ENCODE results near the gene AUH. TPM values are rescaled to one million over a fixed set of nuclear protein-coding genes. Genes with fewer than 3 reads are reported as not detected.

Gene AUH
- total RNA-seq, 1 experiment from 2014 or later: 29.0 TPM

- ChIA-PET CTCF (no interaction called here), POLR2A (no interaction called here), RAD21 (ENCODE audit: low non-redundant PET in 1 of 2, low total read pairs in 2 of 2, uncharacterized antibody in 2 of 2, unreplicated experiment in 2 of 2) (no interaction called here)
- no peak overlapping the region for H3K4me3 ChIP-seq (replicated peaks in 1 of 2; ENCODE audit: low read depth in 1 of 2, low read length in 2 of 2)
- no TSS peak for BruUV-seq (replicated peaks)
- H2AFZ ChIP-seq (ENCODE audit: low read depth, low read length, poor library complexity, severe bottlenecking): no peak overlapping the region
- ATAC-seq (no peak), DNase-seq (ENCODE audit: low read depth, low spot score) (no peak)
- H3K9me2 ChIP-seq (ENCODE audit: insufficient read depth): no peaks in the 10 kb centered on the region
- no peaks in the 10 kb centered on the region for H4K20me1 ChIP-seq (ENCODE audit: insufficient read depth)
- no peak overlapping the region for H3K9ac ChIP-seq (ENCODE audit: low read length)
- H3K36me3 ChIP-seq (ENCODE audit: control insufficient read depth in 1 of 2, insufficient read depth in 2 of 2, low read length in 2 of 2): no peaks in the 10 kb centered on the region
- H3K4me2 ChIP-seq (ENCODE audit: low read length): no peak overlapping the region
- H3K4me1 ChIP-seq (ENCODE audit: control insufficient read depth in 1 of 2, insufficient read depth in 2 of 2, low read length in 2 of 2): no peaks in the 10 kb centered on the region
- intact Hi-C loops (cut with micrococcal nuclease): no loop called here
- H3K27ac ChIP-seq (ENCODE audit: low read depth, low read length): no peak overlapping the region
- H3K79me2 ChIP-seq (ENCODE audit: insufficient read depth, low read length): no peaks in the 10 kb centered on the region
- no peaks in the 10 kb centered on the region for H3K27me3 ChIP-seq (ENCODE audit: insufficient read depth, low read length)
- no peak for TF ChIP-seq YY1 (IDR thresholded peaks at IDR 0.05; ENCODE audit: extremely low read depth, insufficient replicate concordance, low read depth, low read length)
- TF ChIP-seq CBX3 (IDR thresholded peaks at IDR 0.05; ENCODE audit: low read depth): no peak
- TF ChIP-seq ELF1 (IDR thresholded peaks at IDR 0.05; ENCODE audit: borderline replicate concordance, low read depth): no peak
- TF ChIP-seq SP1 (IDR thresholded peaks at IDR 0.05; ENCODE audit: low read depth): no peak
- TF ChIP-seq ZNF274 (IDR thresholded peaks at IDR 0.05; ENCODE audit: low read depth, low read length): no peak
- no peak for TF ChIP-seq FOSL1 (IDR thresholded peaks at IDR 0.05; ENCODE audit: low read depth)
- TF ChIP-seq POLR2AphosphoS5 (IDR thresholded peaks at IDR 0.05; ENCODE audit: low read depth, low read length): no peak
- TF ChIP-seq JUND (IDR thresholded peaks at IDR 0.05): no peak
- TF ChIP-seq MAX (IDR thresholded peaks at IDR 0.05): no peak
- no peak for TF ChIP-seq ATF3 (IDR thresholded peaks at IDR 0.05)
- no peak for TF ChIP-seq RAD21 (IDR thresholded peaks at IDR 0.05; ENCODE audit: low read depth)
- no peaks in the 10 kb centered on the region for H3K9me3 ChIP-seq (ENCODE audit: control insufficient read depth in 1 of 2, insufficient read depth in 1 of 2, low read depth in 1 of 2, low read length in 2 of 2)
Observed at GRCh38 chr9:91219557-91219956, 142.2 kb downstream of the AUH start.

- H3K9me2 ChIP-seq (ENCODE audit: insufficient read depth): no peaks in the 10 kb centered on the region
- H3K4me2 ChIP-seq (ENCODE audit: low read length): no peak overlapping the region
- H3K27me3 ChIP-seq (ENCODE audit: insufficient read depth, low read length): no peaks in the 10 kb centered on the region
- no peak overlapping the region for H3K4me3 ChIP-seq (replicated peaks in 1 of 2; ENCODE audit: low read depth in 1 of 2, low read length in 2 of 2)
- no peaks in the 10 kb centered on the region for H3K36me3 ChIP-seq (ENCODE audit: control insufficient read depth in 1 of 2, insufficient read depth in 2 of 2, low read length in 2 of 2)
- ATAC-seq (no peak), DNase-seq (ENCODE audit: low read depth, low spot score) (no peak)
- no peaks in the 10 kb centered on the region for H4K20me1 ChIP-seq (ENCODE audit: insufficient read depth)
- RAD21 ChIA-PET (ENCODE audit: low non-redundant PET in 1 of 2, low total read pairs in 2 of 2, uncharacterized antibody in 2 of 2, unreplicated experiment in 2 of 2): no interaction called here
- POLR2A ChIA-PET: no interaction called here
- no peak overlapping the region for H3K27ac ChIP-seq (ENCODE audit: low read depth, low read length)
- H3K9ac ChIP-seq (ENCODE audit: low read length): no peak overlapping the region
- no TSS peak for BruUV-seq (replicated peaks)
- no peak overlapping the region for H2AFZ ChIP-seq (ENCODE audit: low read depth, low read length, poor library complexity, severe bottlenecking)
- CTCF ChIA-PET: no interaction called here
- H3K4me1 ChIP-seq (ENCODE audit: control insufficient read depth in 1 of 2, insufficient read depth in 2 of 2, low read length in 2 of 2): peaks cover 2 to 6% of the 10 kb centered on the region in 2 experiments; a peak in 2 of 4 replicates
- intact Hi-C loops (cut with micrococcal nuclease): no loop called here
- no peaks in the 10 kb centered on the region for H3K79me2 ChIP-seq (ENCODE audit: insufficient read depth, low read length)
- no peaks in the 10 kb centered on the region for H3K9me3 ChIP-seq (ENCODE audit: control insufficient read depth in 1 of 2, insufficient read depth in 1 of 2, low read depth in 1 of 2, low read length in 2 of 2)
- TF ChIP-seq ZFX (IDR thresholded peaks at IDR 0.05) (no peak), REST (IDR thresholded peaks at IDR 0.05; ENCODE audit: low read depth) (no peak), ZBTB33 (IDR thresholded peaks at IDR 0.05; ENCODE audit: extremely low read depth, insufficient replicate concordance, low read length) (no peak), RAD21 (IDR thresholded peaks at IDR 0.05; ENCODE audit: low read depth) (no peak), CBX3 (IDR thresholded peaks at IDR 0.05; ENCODE audit: low read depth) (no peak), MAX (IDR thresholded peaks at IDR 0.05) (no peak), FOSL1 (IDR thresholded peaks at IDR 0.05; ENCODE audit: low read depth) (no peak), YY1 (IDR thresholded peaks at IDR 0.05; ENCODE audit: extremely low read depth, insufficient replicate concordance, low read depth, low read length) (no peak), TCF7L2 (IDR thresholded peaks at IDR 0.05; ENCODE audit: borderline replicate concordance, extremely low read depth, insufficient read depth, insufficient read length) (no peak)
Observed at GRCh38 chr9:91217388-91217787, 144.3 kb downstream of the AUH start.

Data from HCT116 (cell line).